Measurements from ENCODE around the gene CHD2.

Gene CHD2

DNA sequence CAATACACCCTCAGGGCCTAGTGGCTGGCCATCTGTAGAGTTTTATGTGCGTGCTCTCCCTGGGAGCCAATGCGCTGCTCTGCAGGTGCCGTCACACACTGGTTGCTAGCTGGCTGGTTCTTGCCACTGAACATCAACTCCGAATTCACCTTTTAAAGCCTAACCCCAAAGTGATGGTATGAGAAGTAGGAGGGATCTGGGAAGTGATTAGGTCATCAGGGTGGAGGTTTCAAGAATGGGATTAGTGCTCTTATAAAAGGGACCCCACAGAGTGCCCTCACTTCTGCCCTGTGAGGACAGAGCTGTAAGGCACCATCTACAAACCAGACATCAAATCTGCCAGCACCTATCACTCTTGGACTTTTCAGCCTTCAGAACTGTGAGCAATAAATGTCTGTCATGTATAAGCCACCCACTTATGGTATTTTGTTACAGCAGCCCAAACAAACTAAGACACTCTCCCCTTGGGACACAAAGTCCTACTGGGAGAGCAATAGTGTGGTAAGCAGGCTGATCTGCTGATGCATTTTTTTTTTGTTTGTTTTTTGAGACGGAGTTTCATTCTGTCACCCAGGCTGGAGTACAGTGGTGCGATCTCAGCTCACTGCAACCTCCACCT, 168.6 kb downstream of the CHD2 start:
- DNase-seq (ENCODE audit: low read depth) = no peak

DNA sequence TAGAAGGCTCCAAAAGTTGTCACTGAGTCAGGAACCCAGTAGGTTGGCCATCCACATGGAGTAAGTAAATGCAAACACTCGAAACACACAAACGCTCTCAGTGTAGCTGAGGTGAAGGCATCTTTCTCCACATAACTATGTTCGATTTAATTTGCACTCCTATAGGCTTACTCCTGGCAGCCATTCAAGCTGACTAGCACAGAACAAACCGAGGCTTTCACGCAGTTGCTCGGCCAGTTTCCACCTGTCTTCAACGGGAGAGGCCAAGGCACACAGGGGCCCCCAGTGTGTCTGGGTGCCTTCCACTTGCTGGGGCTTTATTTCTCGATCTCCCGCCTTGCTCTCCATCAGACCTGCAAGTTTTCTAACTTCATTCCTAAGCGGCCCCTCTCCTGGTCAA, 170.0 kb downstream of the CHD2 start:
- DNase-seq (ENCODE audit: low read depth) = no peak

- DNase-seq (ENCODE audit: low read depth) = no peak
These were observed 170.6 kb downstream of the CHD2 start for GRCh38 chr15:93070551-93071296.

GRCh38 chr15:93071469-93071936, 171.4 kb downstream of the CHD2 start:
- peak; percentile 20 for DNase-seq (ENCODE audit: low read depth)

GRCh38 chr15:93072011-93072410, 171.9 kb downstream of the CHD2 start:
- peak; percentile 82 for DNase-seq (ENCODE audit: low read depth)

DNA sequence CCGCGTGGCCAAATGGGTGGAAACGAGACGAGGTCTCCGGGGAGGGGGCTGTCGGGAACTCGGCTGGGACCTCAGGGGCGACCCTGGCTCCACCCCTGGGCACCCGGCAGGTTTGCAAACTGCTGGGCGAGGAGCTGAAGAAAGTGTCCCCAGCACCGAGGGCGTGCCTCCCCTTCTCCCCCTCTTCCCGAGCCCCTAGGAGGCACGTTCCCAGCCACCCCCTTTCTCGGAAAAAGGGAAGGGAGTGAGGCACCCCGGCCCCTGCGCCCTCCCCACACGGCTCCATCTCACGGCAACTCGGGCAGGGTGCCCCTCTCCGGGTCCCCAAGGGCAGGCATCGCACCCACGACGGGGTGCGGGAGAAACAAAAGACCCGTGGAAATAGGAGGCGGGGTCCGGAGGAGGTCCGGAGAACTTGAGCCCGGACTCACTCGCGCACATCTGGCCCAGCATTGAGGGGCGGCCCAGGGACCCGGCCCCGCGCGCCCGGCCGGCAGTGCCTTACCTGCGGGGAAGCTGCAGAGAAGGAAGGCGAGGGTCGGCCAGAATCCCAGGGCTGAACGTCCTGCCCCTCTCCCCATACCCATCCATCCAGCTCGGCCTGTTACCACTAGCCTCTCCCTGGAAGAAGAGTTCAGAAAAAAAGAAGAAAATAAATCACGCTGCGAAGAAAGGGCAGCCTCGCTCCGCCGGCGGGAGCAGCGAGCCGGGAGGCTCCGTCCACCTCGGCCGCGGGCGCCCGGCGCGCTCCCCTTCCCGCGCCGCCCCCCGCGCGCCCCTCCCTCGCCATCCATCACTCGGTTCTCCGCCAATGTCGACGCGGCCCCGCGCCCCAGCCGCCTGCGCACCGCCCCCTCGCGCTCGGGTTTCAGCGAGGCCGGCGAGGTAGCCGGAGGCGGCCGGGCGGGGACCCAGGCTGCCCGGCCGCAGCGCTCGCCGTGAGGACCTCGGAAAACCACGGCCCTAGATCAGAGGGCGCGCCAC, 172.6 kb downstream of the CHD2 start:
- DNase-seq (ENCODE audit: low read depth) = peak; percentile 42

GRCh38 chr15:93073465-93073952, 173.4 kb downstream of the CHD2 start:
- DNase-seq (ENCODE audit: low read depth) = no peak

DNA sequence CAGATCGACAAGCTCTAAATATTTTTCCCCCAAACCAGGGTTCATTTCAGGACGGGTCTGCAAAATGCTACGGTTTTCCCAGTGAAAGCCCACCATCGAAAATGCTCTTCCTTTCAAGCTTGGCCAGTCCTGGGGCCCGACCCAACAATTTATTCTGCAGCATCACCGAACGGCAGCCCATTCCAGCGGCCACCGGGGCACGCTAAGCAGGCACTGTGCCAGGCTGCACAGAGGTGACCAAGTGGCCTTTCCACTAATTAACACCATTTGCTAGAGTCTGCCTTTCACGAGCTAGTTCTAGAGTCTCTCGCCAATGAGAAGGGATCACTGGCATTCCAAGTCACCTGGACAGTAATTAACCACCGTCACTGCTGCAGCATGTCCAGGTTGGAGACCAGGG, 174.5 kb downstream of the CHD2 start:
- no peak for DNase-seq (ENCODE audit: low read depth)

DNA sequence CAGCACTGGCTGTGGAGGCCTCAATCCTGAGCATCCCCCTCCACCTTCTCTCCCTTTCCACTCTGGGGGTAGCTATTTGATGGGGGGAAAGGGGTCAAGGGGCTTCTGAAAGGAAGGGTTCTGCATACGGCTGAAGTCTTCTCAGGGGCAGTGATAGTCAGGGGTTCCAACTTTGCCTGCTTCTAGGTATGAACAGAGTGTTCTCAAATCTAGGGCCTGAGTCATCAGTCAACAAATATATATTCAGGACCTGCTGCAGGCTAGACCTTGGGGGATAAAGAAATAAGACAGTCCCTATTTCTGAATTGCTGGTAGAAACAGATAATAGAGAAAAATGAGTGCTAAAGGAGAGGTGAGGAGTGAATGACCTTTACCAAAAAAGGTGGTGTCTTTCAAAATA, 176.1 kb downstream of the CHD2 start:
- no peak for DNase-seq (ENCODE audit: low read depth)

- no peak for DNase-seq (ENCODE audit: low read depth)
These were observed 176.8 kb downstream of the CHD2 start for GRCh38 chr15:93076875-93077274.

Measured in fibroblast of the conjunctiva (primary cell).